ENCODE results near the gene TIMM10B. TPM values are rescaled to one million over a fixed set of nuclear protein-coding genes. Genes with fewer than 3 reads are reported as not detected.

Gene TIMM10B
- total RNA-seq, 4 donors from 2014 or later, result 41.1 to 45.1 (median 42.7) TPM

DNA sequence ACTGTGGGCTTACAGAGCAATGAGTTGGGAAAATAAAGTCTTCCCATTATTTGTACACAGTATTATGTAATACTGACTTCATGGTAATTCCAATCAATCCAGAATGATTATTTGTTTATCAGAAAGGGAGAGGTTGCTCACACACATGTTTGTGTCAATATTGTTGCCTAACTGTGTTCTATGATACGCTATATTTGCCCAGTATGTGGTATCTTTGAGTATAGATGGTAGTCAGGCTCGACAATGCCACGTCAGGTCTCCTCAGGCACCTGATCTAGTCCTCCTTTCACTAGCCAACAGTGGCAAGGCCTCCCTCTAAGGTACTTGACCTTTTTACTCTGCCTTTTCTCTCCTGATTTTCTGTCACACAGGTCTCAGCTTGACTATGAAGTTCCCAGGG lies 21.1 kb downstream of the TIMM10B start:
- TF ChIP-seq EP300 (IDR thresholded peaks at IDR 0.05) (no peak), POLR2A (IDR thresholded peaks at IDR 0.05; ENCODE audit: low read depth) (no peak), CTCF (IDR thresholded peaks at IDR 0.05) (no peak), POLR2AphosphoS5 (IDR thresholded peaks at IDR 0.05) (no peak)
- Histone ChIP-seq H3K36me3 (peaks cover 0 to 51% (median 32%) of the 10 kb centered on the region in 4 donors), H3K4me1 (peaks cover 0 to 20% (median 16%) of the 10 kb centered on the region in 4 donors), H3K9me3 (no peaks in the 10 kb centered on the region), H3K27me3 (no peaks in the 10 kb centered on the region), H3K4me3 (no peak overlapping the region), H3K27ac (replicated peaks in 1 of 4) (no peak overlapping the region)
- 94% methylated on average over 3 of the region's 3 CpGs for WGBS
- no peak for DNase-seq (ENCODE audit: extremely low spot score)
- intact Hi-C loops (cut with DNase I), result no loop called here

GRCh38 chr11:6504166-6504565 lies 22.9 kb downstream of the TIMM10B start:
- H3K4me3 ChIP-seq, result no peak overlapping the region
- no peaks in the 10 kb centered on the region for H3K27me3 ChIP-seq
- WGBS, result 85% methylated on average over 3 of the region's 3 CpGs
- H3K4me1 ChIP-seq, result peaks cover 0 to 8% (median 0%) of the 10 kb centered on the region in 4 donors
- H3K9me3 ChIP-seq, result no peaks in the 10 kb centered on the region
- TF ChIP-seq EP300 (IDR thresholded peaks at IDR 0.05) (no peak), CTCF (IDR thresholded peaks at IDR 0.05) (no peak), POLR2AphosphoS5 (IDR thresholded peaks at IDR 0.05) (no peak), POLR2A (IDR thresholded peaks at IDR 0.05; ENCODE audit: low read depth) (no peak)
- H3K27ac ChIP-seq (replicated peaks in 1 of 4), result no peak overlapping the region
- intact Hi-C loops (cut with DNase I), result loop anchor here (2.0 kb wide), 1 partner anchor 65 kb away; no protein-coding TSS in a partner anchor
- no peak for DNase-seq (ENCODE audit: extremely low spot score)
- peaks cover 0 to 46% (median 31%) of the 10 kb centered on the region in 4 donors for H3K36me3 ChIP-seq

DNA sequence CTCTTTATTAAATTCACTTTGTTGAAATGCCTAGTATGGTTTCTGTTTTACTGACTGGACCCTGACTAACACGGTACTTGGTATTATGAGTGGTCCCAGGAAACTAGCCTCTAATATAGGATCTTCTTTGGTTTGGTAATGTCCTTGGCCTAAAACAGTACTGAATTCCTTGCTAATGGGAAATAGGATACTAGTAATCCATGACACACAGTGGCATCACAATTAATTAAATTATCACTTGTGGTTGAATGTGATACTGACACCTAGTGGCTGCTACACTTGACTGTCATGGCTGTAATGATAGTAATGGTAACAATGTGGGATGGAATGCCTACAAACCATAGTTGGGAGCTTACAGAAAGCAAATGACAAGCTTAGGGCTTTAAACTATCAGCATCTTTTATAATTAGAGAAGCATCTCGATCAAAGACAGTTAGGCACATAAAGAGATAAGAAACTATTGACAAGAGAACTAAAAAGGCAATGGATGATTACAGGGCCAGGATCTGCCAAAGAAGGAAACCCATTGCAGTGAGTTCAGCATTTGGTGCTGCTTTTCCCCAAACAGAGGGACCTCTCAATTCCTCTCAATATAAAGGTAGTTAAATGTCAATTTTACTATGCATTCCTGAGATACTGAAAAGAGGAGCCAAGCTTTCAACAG lies 24.4 kb downstream of the TIMM10B start:
- intact Hi-C loops (cut with DNase I), result loop anchor here (2.0 to 5.0 kb wide), 2 partner anchors 67 to 128 kb away; no protein-coding TSS in a partner anchor
- Histone ChIP-seq H3K4me3 (no peak overlapping the region), H3K27ac (replicated peaks in 1 of 4) (peak overlapping the region in 1 of 4 donors; percentile 33), H3K36me3 (peaks cover 0 to 51% (median 41%) of the 10 kb centered on the region in 4 donors), H3K9me3 (no peaks in the 10 kb centered on the region), H3K4me1 (peaks cover 0 to 8% (median 0%) of the 10 kb centered on the region in 4 donors), H3K27me3 (no peaks in the 10 kb centered on the region)
- TF ChIP-seq POLR2AphosphoS5 (IDR thresholded peaks at IDR 0.05) (no peak), CTCF (IDR thresholded peaks at IDR 0.05) (peak; percentile 62 to 81 (median 64))
- DNase-seq (ENCODE audit: extremely low spot score), result no peak
- WGBS, result 57% methylated on average over 2 of the region's 2 CpGs

GRCh38 chr11:6516865-6517264 lies 35.6 kb downstream of the TIMM10B start:
- Histone ChIP-seq H3K4me3 (no peak overlapping the region), H3K4me1 (peaks cover 0 to 16% (median 9%) of the 10 kb centered on the region in 4 donors), H3K27ac (replicated peaks in 1 of 4) (no peak overlapping the region), H3K36me3 (peaks cover 7 to 53% (median 17%) of the 10 kb centered on the region in 4 donors), H3K9me3 (no peaks in the 10 kb centered on the region), H3K27me3 (no peaks in the 10 kb centered on the region)
- DNase-seq (ENCODE audit: extremely low spot score), result no peak
- intact Hi-C loops (cut with DNase I), result no loop called here
- TF ChIP-seq POLR2A (IDR thresholded peaks at IDR 0.05; ENCODE audit: low read depth) (no peak), POLR2AphosphoS5 (IDR thresholded peaks at IDR 0.05) (no peak), EP300 (IDR thresholded peaks at IDR 0.05) (no peak), CTCF (IDR thresholded peaks at IDR 0.05) (no peak)
